Ishikawa (cell line): ENCODE data around the gene SLAMF7.

Experiments used
- CEBPB ChIP-seq: IDR thresholded peaks from 2 replicates; pipeline ENCODE4 v1.6.1; 2012
- CREB1 ChIP-seq: IDR thresholded peaks from 2 replicates; pipeline ENCODE4 v1.6.1; 2012; ENCODE audit warnings: low read depth
- EGR1 ChIP-seq: IDR thresholded peaks from 2 replicates; pipeline ENCODE4 v1.6.1; 2012
- EP300 ChIP-seq: IDR thresholded peaks from 2 replicates; pipeline ENCODE4 v1.6.1; 2012; ENCODE audit warnings: borderline replicate concordance
- FOXM1 ChIP-seq: IDR thresholded peaks from 2 replicates; pipeline ENCODE4 v1.6.1; 2012; ENCODE audit warnings: low read depth, borderline replicate concordance
- MAX ChIP-seq: IDR thresholded peaks from 2 replicates; pipeline ENCODE4 v1.6.1; 2012
- NFIC ChIP-seq: IDR thresholded peaks from 2 replicates; pipeline ENCODE4 v1.6.1; 2012
- RAD21 ChIP-seq: IDR thresholded peaks from 2 replicates; pipeline ENCODE4 v1.6.1; 2012; ENCODE audit warnings: low read depth
- TAF1 ChIP-seq: IDR thresholded peaks from 2 replicates; pipeline ENCODE4 v1.6.1; 2012; ENCODE audit warnings: low read depth, mild to moderate bottlenecking
- TCF12 ChIP-seq: IDR thresholded peaks from 2 replicates; pipeline ENCODE4 v1.6.1; 2012; ENCODE audit warnings: low read depth
- TEAD4 ChIP-seq: IDR thresholded peaks from 2 replicates; pipeline ENCODE4 v1.6.1; 2012
- USF1 ChIP-seq: IDR thresholded peaks from 2 replicates; pipeline ENCODE4 v1.6.1; 2012
- YY1 ChIP-seq: IDR thresholded peaks from 2 replicates; pipeline ENCODE4 v1.6.1; 2012; ENCODE audit warnings: low read depth
- ZBTB7A ChIP-seq: IDR thresholded peaks from 2 replicates; pipeline ENCODE4 v1.6.1; 2012; ENCODE audit warnings: low read depth
- TF ChIP-seq, protein P1 (sequence below): IDR thresholded peaks from 2 replicates; pipeline ENCODE4 v1.6.1; 2012; ENCODE audit warnings: low read depth, mild to moderate bottlenecking

Gene SLAMF7

DNA sequence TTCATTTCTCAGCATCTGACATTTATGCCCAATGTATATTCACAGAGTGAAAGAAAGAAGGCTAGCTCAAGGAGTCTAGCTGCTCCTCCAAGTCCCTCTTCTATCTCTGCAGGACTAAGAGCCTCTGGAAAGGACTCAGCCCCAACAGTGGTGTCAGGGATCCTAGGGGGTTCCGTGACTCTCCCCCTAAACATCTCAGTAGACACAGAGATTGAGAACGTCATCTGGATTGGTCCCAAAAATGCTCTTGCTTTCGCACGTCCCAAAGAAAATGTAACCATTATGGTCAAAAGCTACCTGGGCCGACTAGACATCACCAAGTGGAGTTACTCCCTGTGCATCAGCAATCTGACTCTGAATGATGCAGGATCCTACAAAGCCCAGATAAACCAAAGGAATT lies 60.6 kb downstream of the SLAMF7 start:
- TF ChIP-seq TCF12, result no peak
- TF ChIP-seq CEBPB, result no peak
- no peak for TF ChIP-seq EGR1
- TF ChIP-seq YY1, result no peak
- no peak for TF ChIP-seq ZBTB7A
- TF ChIP-seq FOXM1, result no peak

DNA sequence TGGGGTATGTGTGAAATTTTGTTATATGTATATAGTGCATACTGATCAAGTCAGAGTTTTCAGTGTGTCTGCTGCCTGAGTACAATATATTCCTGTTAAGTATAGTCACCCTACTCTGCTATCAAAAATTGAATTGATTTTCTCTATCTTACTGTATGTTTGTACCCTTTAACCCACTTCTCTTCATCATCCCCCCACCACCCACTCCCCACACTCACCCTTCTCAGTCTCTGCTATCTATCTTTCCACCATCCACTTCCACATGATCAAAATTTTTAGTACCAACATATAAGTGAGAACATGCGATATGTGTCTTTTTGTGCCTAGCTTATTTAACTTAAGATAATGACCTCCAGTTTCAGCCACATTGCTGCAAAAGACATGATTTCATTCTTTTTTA lies 61.1 kb downstream of the SLAMF7 start:
- TF ChIP-seq RAD21, result no peak
- TF ChIP-seq FOXM1, result no peak
- no peak for TF ChIP-seq ZBTB7A
- TF ChIP-seq TAF1, result no peak
- no peak for TF ChIP-seq CEBPB
- no peak for TF ChIP-seq EP300

GRCh38 chr1:160800645-160801408 lies 61.8 kb downstream of the SLAMF7 start:
- TF ChIP-seq, protein P1, sequence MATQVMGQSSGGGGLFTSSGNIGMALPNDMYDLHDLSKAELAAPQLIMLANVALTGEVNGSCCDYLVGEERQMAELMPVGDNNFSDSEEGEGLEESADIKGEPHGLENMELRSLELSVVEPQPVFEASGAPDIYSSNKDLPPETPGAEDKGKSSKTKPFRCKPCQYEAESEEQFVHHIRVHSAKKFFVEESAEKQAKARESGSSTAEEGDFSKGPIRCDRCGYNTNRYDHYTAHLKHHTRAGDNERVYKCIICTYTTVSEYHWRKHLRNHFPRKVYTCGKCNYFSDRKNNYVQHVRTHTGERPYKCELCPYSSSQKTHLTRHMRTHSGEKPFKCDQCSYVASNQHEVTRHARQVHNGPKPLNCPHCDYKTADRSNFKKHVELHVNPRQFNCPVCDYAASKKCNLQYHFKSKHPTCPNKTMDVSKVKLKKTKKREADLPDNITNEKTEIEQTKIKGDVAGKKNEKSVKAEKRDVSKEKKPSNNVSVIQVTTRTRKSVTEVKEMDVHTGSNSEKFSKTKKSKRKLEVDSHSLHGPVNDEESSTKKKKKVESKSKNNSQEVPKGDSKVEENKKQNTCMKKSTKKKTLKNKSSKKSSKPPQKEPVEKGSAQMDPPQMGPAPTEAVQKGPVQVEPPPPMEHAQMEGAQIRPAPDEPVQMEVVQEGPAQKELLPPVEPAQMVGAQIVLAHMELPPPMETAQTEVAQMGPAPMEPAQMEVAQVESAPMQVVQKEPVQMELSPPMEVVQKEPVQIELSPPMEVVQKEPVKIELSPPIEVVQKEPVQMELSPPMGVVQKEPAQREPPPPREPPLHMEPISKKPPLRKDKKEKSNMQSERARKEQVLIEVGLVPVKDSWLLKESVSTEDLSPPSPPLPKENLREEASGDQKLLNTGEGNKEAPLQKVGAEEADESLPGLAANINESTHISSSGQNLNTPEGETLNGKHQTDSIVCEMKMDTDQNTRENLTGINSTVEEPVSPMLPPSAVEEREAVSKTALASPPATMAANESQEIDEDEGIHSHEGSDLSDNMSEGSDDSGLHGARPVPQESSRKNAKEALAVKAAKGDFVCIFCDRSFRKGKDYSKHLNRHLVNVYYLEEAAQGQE, result no peak
- TF ChIP-seq USF1 (no peak), FOXM1 (no peak), MAX (no peak), TAF1 (no peak), NFIC (no peak), EP300 (no peak), ZBTB7A (no peak), CEBPB (no peak), YY1 (no peak), TCF12 (no peak), EGR1 (no peak), TEAD4 (no peak)

GRCh38 chr1:160801836-160802580 lies 63.0 kb downstream of the SLAMF7 start:
- TF ChIP-seq, protein P1, result no peak
- TF ChIP-seq FOXM1, result no peak
- TF ChIP-seq EGR1, result no peak
- no peak for TF ChIP-seq CREB1
- TF ChIP-seq TCF12, result no peak
- no peak for TF ChIP-seq RAD21
- TF ChIP-seq MAX, result no peak
- TF ChIP-seq CEBPB, result no peak
- no peak for TF ChIP-seq TAF1
- TF ChIP-seq USF1, result no peak
- TF ChIP-seq ZBTB7A, result no peak
